ENCODE results near the gene KRT31.

The KRT31 gene

DNA sequence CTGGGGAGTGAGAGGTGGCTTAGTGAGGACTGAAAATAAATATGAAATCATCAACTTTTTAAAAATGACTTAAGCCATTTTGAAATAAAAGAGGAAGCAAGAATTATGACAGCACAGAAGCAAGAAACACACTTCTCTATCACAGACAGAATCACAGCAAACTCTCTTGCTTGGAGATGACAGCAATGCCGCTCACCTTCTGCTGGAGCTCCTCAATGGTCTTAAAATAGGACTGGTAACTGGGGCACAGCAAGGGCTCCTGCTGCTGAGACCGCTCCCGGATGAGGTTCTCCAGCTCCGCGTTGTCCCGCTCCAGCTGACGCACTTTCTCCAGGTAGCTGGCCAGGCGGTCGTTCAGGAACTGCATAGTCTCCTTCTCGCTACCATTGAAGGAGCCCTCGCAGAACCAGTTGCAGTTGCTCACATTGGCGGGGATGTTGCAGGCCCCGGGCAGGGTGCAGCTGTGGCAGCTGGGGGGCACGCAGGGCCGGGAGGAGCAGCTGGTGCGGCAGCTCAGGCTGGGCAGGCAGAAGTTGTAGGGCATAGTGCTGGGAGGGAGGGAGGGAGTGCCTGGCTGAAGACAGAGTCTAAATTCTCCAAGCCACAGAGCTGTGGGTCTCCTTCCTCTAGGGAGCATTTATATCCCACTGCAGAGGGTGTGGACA, at the start of gene KRT31:
Gene KRT31, minus strand, starts transcription at position 613 of the 665 bp plus-strand sequence. Its CDS starts 69 bp downstream, at position 544.
- H3K27me3 ChIP-seq (ENCODE audit: control insufficient read depth in 1 of 2, insufficient read depth in 2 of 2, low read length in 2 of 2) = no peaks in the 10 kb centered on the region
- no peak within 1 kb of the TSS for H3K4me3 ChIP-seq (ENCODE audit: low read depth in 1 of 2, low read length in 2 of 2)
- H3K36me3 ChIP-seq (ENCODE audit: insufficient read depth, low read length) = no peaks in the 10 kb centered on the region
- H3K4me1 ChIP-seq (ENCODE audit: insufficient read depth, low read length) = no peaks in the 10 kb centered on the region
- H3K27ac ChIP-seq (ENCODE audit: low read depth, low read length) = no peak within 1 kb of the TSS
- H3K9me3 ChIP-seq (ENCODE audit: low read length) = no peaks in the 10 kb centered on the region
- no peak within 1 kb of the TSS for H3K9ac ChIP-seq (ENCODE audit: low read length)

DNA sequence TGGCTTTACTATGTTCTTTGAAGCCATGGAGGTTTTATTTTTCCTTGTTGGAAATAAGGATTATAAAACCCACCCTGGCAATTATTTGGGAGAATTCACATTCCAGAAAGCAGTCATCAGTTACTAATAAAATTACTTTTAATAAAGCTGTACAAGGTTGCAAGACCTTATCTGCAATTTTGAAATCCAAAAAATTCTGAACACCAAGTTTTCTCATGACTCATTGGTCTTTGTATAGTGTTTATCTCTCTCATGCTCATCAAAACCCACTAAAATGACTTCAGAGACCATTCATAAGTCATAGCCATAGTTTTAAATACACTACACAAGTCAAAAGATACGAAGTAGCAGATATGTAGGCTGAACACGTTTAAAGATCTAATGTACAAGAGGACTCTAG, 49.4 kb upstream of the KRT31 start:
- Histone ChIP-seq H3K27me3 (ENCODE audit: control insufficient read depth in 1 of 2, insufficient read depth in 2 of 2, low read length in 2 of 2) (no peaks in the 10 kb centered on the region), H3K27ac (ENCODE audit: low read depth, low read length) (no peak overlapping the region), H3K9ac (ENCODE audit: low read length) (no peak overlapping the region), H3K36me3 (ENCODE audit: insufficient read depth, low read length) (no peaks in the 10 kb centered on the region), H3K4me3 (ENCODE audit: low read depth in 1 of 2, low read length in 2 of 2) (no peak overlapping the region), H3K4me1 (ENCODE audit: insufficient read depth, low read length) (no peaks in the 10 kb centered on the region), H3K9me3 (ENCODE audit: low read length) (no peaks in the 10 kb centered on the region)

DNA sequence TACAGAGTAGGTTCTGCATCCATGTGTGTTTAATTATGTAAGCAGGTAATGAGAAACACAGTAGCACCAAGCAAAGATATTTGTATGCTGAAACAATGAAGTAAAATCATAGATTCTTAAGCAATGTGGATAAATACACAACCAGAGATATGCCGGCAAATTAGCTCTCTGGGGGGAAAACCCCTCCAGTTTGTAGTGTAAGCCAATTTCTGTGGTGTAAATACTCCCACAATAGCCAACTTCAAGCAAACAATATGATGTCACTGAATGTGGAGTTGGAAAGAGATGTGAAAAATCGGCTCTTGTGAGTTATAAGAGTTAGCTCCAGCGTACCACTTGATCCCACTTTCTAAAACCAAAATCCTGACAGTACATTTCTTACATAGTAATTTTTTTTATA, 47.2 kb upstream of the KRT31 start:
- Histone ChIP-seq H3K27ac (ENCODE audit: low read depth, low read length) (no peak overlapping the region), H3K9me3 (ENCODE audit: low read length) (no peaks in the 10 kb centered on the region), H3K9ac (ENCODE audit: low read length) (no peak overlapping the region), H3K27me3 (ENCODE audit: control insufficient read depth in 1 of 2, insufficient read depth in 2 of 2, low read length in 2 of 2) (no peaks in the 10 kb centered on the region), H3K36me3 (ENCODE audit: insufficient read depth, low read length) (no peaks in the 10 kb centered on the region), H3K4me3 (ENCODE audit: low read depth in 1 of 2, low read length in 2 of 2) (no peak overlapping the region), H3K4me1 (ENCODE audit: insufficient read depth, low read length) (no peaks in the 10 kb centered on the region)

DNA sequence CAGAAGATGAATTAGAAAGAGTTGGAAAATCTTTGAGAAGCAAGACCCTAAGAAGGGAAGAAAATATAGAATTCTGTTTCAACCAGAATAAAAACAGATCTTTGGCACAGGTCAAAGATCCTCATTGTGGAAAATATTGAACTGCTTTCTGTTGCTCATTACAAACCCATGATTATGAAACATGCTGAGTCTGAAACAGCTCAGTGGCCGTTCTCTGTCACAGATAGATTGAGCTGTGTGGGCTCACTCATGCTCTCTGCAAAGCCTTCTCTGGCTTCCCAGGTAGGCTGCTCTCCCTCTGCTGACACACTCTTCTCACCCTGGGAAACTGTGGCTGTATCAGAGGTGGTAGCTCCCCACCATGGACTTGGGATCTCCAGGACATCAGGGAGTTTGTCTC, 46.8 kb upstream of the KRT31 start:
- H3K9me3 ChIP-seq (ENCODE audit: low read length) = no peaks in the 10 kb centered on the region
- H3K27me3 ChIP-seq (ENCODE audit: control insufficient read depth in 1 of 2, insufficient read depth in 2 of 2, low read length in 2 of 2) = no peaks in the 10 kb centered on the region
- H3K4me3 ChIP-seq (ENCODE audit: low read depth in 1 of 2, low read length in 2 of 2) = no peak overlapping the region
- no peak overlapping the region for H3K27ac ChIP-seq (ENCODE audit: low read depth, low read length)
- H3K4me1 ChIP-seq (ENCODE audit: insufficient read depth, low read length) = no peaks in the 10 kb centered on the region
- no peak overlapping the region for H3K9ac ChIP-seq (ENCODE audit: low read length)
- H3K36me3 ChIP-seq (ENCODE audit: insufficient read depth, low read length) = no peaks in the 10 kb centered on the region

DNA sequence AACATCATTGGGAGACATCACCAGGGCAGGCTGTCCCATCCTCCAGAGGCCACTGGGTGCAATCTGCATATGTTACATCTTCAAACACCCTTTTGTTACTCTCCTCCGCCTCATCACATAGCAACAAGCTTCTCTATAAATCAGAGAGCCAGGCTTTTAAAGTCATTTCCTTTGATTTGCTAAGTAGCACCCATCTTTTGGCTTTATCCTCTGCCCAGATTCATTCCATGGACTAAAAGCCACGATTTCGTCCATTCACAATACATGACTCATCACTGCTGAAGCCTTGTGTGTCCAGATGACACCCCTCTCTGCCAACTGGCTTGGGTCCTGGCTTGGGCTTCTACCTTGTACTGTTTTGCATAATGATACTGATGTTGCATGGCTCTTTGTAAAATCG, 45.3 kb upstream of the KRT31 start:
- no peaks in the 10 kb centered on the region for H3K27me3 ChIP-seq (ENCODE audit: control insufficient read depth in 1 of 2, insufficient read depth in 2 of 2, low read length in 2 of 2)

DNA sequence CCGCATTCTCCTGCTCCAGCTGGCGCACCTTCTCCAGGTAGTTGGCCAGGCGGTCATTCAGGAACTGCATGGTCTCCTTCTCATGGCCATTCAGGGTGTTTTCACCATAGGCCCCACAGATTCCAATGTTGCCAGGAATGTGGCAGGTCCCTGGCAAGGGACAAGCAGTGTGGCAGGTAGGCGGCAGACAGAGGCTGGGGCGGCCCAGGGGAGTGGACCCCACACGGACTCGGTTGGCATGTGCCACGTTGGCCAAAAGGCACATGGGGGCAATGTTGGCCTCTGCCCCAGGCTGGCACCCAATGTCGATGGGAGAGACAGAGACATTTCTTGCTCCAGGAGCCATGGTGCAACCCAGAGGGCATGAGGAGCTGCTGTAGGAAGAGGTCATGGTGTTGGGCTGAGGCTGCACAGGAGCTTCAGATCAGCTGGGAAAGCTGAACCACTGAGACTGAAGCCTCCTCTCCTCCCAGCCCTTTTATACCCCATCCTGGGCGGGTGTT, 43.2 kb upstream of the KRT31 start, which contains the start of gene KRT38:
Gene KRT38, minus strand, starts transcription at position 453 of the 503 bp plus-strand sequence. Its CDS starts 62 bp downstream, at position 391.
- Histone ChIP-seq H3K27ac (ENCODE audit: low read depth, low read length) (no peak within 1 kb of the TSS), H3K9ac (ENCODE audit: low read length) (no peak within 1 kb of the TSS), H3K4me3 (ENCODE audit: low read depth in 1 of 2, low read length in 2 of 2) (no peak within 1 kb of the TSS), H3K4me1 (ENCODE audit: insufficient read depth, low read length) (no peaks in the 10 kb centered on the region), H3K27me3 (ENCODE audit: control insufficient read depth in 1 of 2, insufficient read depth in 2 of 2, low read length in 2 of 2) (no peaks in the 10 kb centered on the region), H3K9me3 (ENCODE audit: low read length) (no peaks in the 10 kb centered on the region), H3K36me3 (ENCODE audit: insufficient read depth, low read length) (no peaks in the 10 kb centered on the region)

More for the DNA sequence above, 45.3 kb upstream of the KRT31 start:
- Histone ChIP-seq H3K9me3 (ENCODE audit: low read length) (no peaks in the 10 kb centered on the region), H3K4me1 (ENCODE audit: insufficient read depth, low read length) (no peaks in the 10 kb centered on the region), H3K4me3 (ENCODE audit: low read depth in 1 of 2, low read length in 2 of 2) (no peak overlapping the region), H3K9ac (ENCODE audit: low read length) (no peak overlapping the region), H3K27ac (ENCODE audit: low read depth, low read length) (no peak overlapping the region), H3K36me3 (ENCODE audit: insufficient read depth, low read length) (no peaks in the 10 kb centered on the region)

GRCh38 chr17:41439375-41439774, 42.0 kb upstream of the KRT31 start:
- Histone ChIP-seq H3K4me1 (ENCODE audit: insufficient read depth, low read length) (no peaks in the 10 kb centered on the region), H3K36me3 (ENCODE audit: insufficient read depth, low read length) (no peaks in the 10 kb centered on the region), H3K9me3 (ENCODE audit: low read length) (no peaks in the 10 kb centered on the region), H3K4me3 (ENCODE audit: low read depth in 1 of 2, low read length in 2 of 2) (no peak overlapping the region), H3K9ac (ENCODE audit: low read length) (no peak overlapping the region), H3K27ac (ENCODE audit: low read depth, low read length) (no peak overlapping the region), H3K27me3 (ENCODE audit: control insufficient read depth in 1 of 2, insufficient read depth in 2 of 2, low read length in 2 of 2) (no peaks in the 10 kb centered on the region)

GRCh38 chr17:41437769-41438168, 40.4 kb upstream of the KRT31 start:
- Histone ChIP-seq H3K9ac (ENCODE audit: low read length) (no peak overlapping the region), H3K4me3 (ENCODE audit: low read depth in 1 of 2, low read length in 2 of 2) (no peak overlapping the region), H3K36me3 (ENCODE audit: insufficient read depth, low read length) (no peaks in the 10 kb centered on the region), H3K4me1 (ENCODE audit: insufficient read depth, low read length) (no peaks in the 10 kb centered on the region), H3K9me3 (ENCODE audit: low read length) (no peaks in the 10 kb centered on the region), H3K27me3 (ENCODE audit: control insufficient read depth in 1 of 2, insufficient read depth in 2 of 2, low read length in 2 of 2) (no peaks in the 10 kb centered on the region), H3K27ac (ENCODE audit: low read depth, low read length) (no peak overlapping the region)

GRCh38 chr17:41437254-41437653, 39.8 kb upstream of the KRT31 start:
- Histone ChIP-seq H3K9ac (ENCODE audit: low read length) (no peak overlapping the region), H3K9me3 (ENCODE audit: low read length) (no peaks in the 10 kb centered on the region), H3K4me3 (ENCODE audit: low read depth in 1 of 2, low read length in 2 of 2) (no peak overlapping the region), H3K36me3 (ENCODE audit: insufficient read depth, low read length) (no peaks in the 10 kb centered on the region), H3K4me1 (ENCODE audit: insufficient read depth, low read length) (no peaks in the 10 kb centered on the region), H3K27me3 (ENCODE audit: control insufficient read depth in 1 of 2, insufficient read depth in 2 of 2, low read length in 2 of 2) (no peaks in the 10 kb centered on the region), H3K27ac (ENCODE audit: low read depth, low read length) (no peak overlapping the region)

- Histone ChIP-seq H3K27ac (ENCODE audit: low read depth, low read length) (no peak overlapping the region), H3K4me3 (ENCODE audit: low read depth in 1 of 2, low read length in 2 of 2) (no peak overlapping the region), H3K9me3 (ENCODE audit: low read length) (no peaks in the 10 kb centered on the region)
Measured at GRCh38 chr17:41434415-41434814, 37.0 kb upstream of the KRT31 start.

DNA sequence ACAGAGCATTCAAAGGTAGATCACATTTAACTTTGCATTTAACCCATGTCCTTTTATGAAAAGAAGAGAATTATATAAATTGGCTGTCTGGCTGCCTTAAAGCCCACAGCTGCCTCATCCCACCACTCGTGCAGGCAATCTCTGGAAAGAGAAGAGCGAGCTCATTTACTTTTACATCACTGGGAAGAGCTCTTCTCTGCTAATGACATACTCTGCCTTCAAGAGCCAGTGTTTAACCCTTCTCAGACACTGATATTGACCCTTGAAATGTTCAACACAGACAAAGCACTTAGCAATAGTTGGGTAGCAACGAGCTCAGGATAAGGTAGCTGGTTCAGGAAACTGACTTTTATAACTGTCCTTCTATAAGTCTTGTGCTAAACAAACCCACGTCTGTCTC, 36.6 kb upstream of the KRT31 start:
- no peaks in the 10 kb centered on the region for H3K27me3 ChIP-seq (ENCODE audit: control insufficient read depth in 1 of 2, insufficient read depth in 2 of 2, low read length in 2 of 2)
- H3K4me1 ChIP-seq (ENCODE audit: insufficient read depth, low read length) = no peaks in the 10 kb centered on the region
- H3K9ac ChIP-seq (ENCODE audit: low read length) = no peak overlapping the region
- no peak overlapping the region for H3K4me3 ChIP-seq (ENCODE audit: low read depth in 1 of 2, low read length in 2 of 2)
- H3K36me3 ChIP-seq (ENCODE audit: insufficient read depth, low read length) = no peaks in the 10 kb centered on the region
- H3K9me3 ChIP-seq (ENCODE audit: low read length) = no peaks in the 10 kb centered on the region
- no peak overlapping the region for H3K27ac ChIP-seq (ENCODE audit: low read depth, low read length)

More at GRCh38 chr17:41434415-41434814, 37.0 kb upstream of the KRT31 start:
- H3K36me3 ChIP-seq (ENCODE audit: insufficient read depth, low read length) = no peaks in the 10 kb centered on the region
- H3K9ac ChIP-seq (ENCODE audit: low read length) = no peak overlapping the region
- no peaks in the 10 kb centered on the region for H3K27me3 ChIP-seq (ENCODE audit: control insufficient read depth in 1 of 2, insufficient read depth in 2 of 2, low read length in 2 of 2)
- H3K4me1 ChIP-seq (ENCODE audit: insufficient read depth, low read length) = no peaks in the 10 kb centered on the region

- Histone ChIP-seq H3K27ac (ENCODE audit: low read depth, low read length) (no peak overlapping the region), H3K4me1 (ENCODE audit: insufficient read depth, low read length) (no peaks in the 10 kb centered on the region), H3K9ac (ENCODE audit: low read length) (no peak overlapping the region), H3K36me3 (ENCODE audit: insufficient read depth, low read length) (no peaks in the 10 kb centered on the region), H3K27me3 (ENCODE audit: control insufficient read depth in 1 of 2, insufficient read depth in 2 of 2, low read length in 2 of 2) (no peaks in the 10 kb centered on the region), H3K4me3 (ENCODE audit: low read depth in 1 of 2, low read length in 2 of 2) (no peak overlapping the region), H3K9me3 (ENCODE audit: low read length) (no peaks in the 10 kb centered on the region)
Measured at GRCh38 chr17:41433586-41433985, 36.2 kb upstream of the KRT31 start.
